HG02763 (cell line): ENCODE results near the gene LHFPL6.

Source experiments
- ATAC-seq: cut with Tn5 transposase; IDR thresholded peaks from one replicate; pipeline ENCODE4 v1.9.1; 2021; ENCODE audit warnings: mild to moderate bottlenecking, moderate library complexity; ENCODE audit not compliant: unreplicated experiment

The LHFPL6 gene

DNA sequence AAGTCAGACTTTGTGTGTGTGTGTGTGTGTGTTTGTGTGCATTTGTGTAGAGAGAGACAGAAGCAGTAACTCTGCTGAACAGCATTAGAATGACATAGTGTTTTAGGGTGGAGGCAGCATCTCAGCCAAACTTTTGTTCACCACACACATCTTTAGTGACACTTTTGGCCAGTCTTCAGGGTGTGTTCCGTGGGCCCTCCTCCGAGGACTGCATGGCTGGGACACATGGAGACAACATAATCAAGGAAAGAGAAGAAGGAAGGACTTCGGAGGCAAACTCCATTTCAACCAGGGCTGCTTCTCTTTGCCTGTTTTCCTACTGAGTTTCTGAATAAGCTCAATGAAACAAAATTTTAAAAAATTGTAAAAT lies 205.1 kb downstream of the LHFPL6 start:
- no peak for ATAC-seq

DNA sequence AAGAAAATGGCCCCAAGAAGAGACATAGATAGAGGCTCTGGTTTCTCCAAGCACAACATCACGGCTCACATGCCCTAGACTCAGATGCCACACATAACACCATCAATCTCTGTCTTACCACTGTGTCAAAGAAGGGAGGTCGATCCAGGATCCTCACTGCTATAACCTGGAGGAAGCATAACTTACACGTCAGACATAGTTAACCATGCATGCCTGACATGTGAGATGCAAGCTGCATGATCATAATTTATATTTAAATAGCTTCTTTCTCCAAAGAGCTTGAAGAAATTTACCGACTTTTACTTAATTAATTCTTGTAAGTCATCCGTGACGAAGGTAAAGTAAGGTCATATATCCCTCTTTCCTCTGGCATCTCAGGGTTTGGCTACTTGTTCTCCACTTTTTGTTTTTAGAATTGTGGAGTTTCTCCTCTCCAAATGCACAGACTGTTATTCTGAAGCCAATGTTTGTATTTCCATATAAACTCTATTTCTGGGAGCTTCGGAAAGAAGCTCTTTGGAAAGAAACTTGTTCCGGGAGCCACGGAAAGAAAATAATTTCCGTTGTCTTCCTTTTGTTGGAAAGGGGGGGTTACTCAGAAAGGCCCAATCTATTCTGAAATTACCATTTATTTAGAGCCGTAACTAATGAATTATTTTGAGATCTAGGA lies 205.6 kb downstream of the LHFPL6 start:
- no peak for ATAC-seq

DNA sequence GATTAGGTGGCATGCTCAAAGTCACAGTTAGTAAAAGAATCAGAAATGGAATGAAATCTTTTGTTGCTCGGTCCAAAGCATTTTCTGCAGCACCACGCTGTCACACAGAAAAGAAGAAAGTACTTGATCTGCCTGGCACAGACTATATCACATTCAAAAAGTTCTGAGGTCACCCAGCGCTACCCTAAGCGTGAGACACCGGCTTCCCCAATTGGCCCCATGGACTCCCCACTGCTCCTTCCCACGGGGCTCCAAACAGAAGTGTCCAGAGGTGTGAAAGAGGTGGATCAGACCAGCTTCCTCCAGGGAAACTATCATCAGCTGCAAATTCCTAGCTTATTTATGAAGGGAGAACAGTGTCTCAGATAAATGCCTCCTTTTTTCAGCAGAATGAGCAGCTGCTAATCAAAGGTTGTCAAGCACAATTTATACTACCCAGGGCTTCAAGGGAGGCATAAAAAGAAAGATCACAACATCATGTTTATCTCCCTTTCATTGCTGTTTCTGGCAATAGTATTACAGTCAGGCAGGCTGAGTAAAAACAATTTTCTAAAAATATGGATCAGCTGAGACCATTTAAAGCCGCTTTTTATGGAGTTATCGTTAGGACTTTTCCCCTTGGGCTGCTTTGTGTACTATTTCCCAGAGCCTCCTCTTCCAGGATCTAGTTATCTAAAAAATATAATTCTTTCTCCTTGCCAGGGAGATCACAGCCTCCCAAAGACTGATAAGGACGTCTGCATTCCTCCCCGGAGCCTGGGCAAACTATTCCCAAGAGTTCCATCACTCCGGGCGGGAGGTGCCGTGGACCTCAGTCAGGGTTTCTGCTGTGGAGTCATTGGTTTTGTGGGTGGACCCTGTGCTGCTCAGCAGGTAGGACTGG lies 208.0 kb downstream of the LHFPL6 start:
- ATAC-seq = no peak

DNA sequence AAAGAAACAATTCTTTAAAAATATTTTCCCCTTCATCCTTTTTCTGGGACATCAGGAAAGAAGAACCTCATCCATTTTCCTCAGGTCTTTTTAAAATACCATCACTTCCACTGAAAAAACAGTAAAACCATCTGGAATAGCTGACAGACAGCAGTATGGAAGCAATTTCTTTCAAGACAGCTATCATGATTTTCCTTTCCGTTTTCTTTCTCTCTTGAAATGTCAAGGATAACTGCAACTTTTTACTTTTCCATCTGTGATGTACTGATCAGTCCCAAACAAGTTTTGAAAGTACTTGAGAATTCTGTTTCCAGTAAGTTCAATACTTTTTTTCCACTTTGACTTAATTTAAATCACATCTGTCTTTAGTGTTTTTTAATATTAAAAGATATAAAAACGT lies 211.2 kb downstream of the LHFPL6 start:
- no peak for ATAC-seq

DNA sequence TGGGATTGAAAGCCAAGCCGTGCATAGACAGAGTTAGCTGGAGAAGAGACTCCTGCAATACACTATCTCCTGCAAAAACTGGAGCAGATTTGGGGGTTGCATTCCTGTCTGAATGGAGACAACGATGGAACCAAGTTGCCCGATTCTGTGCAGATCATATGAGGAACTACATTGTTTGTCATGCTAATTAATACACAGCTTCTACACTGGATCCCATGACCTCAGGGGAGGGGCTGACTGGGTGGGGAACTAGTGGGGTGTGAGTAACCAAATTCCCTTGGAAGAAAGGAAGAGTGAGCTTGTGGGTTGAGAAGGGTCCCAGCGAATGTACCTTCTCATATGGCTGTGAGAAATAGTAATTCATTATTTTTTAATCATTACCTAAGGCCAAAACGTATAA lies 214.0 kb downstream of the LHFPL6 start:
- no peak for ATAC-seq

DNA sequence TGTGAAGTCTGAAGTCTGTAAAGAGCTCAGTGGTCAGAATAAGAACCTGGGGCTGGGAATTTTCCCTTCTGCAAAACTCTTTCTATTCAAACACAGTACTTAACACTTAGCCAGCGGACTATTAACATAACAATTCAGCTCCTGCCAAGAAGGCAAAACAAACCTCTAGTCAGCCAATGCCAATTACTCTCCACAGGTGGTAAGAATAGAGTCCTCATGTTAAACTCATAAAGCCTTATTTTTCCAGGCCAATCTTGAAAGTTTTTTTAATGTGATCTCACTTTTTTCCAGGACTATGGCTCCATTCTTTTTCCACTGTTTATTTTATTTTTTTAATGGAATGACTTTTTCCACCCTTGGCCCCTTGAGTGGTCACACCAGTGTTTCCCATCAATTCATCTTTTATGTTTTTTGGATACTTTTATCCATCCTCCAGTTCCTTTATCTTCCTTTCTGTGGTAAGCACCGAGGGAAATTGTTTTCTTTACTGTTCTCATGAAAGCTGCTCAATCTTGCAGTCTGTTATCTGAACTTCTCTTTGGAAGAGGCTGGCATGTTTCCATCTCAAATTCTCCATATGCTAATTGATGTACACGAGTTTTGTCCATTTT lies 217.3 kb downstream of the LHFPL6 start:
- no peak for ATAC-seq

DNA sequence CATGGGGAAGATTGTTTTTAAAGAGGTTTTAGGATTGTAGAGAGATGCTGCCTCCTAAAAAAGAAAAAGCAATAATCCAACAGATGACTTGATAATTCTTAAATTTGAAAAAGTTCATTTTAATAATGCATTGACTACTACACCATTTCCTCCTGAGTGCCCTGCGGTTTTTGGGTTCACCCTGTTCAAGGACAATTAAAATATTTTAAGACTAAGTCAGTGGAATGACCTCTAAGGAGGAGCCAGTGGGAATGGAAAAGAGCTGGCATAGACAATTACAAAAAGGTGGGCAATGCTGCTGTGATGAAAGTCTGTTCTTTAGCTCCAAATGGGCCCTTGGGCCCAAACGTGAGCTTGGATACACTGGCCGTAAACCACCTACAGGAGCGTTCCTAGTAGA lies 217.8 kb downstream of the LHFPL6 start:
- ATAC-seq = no peak

DNA sequence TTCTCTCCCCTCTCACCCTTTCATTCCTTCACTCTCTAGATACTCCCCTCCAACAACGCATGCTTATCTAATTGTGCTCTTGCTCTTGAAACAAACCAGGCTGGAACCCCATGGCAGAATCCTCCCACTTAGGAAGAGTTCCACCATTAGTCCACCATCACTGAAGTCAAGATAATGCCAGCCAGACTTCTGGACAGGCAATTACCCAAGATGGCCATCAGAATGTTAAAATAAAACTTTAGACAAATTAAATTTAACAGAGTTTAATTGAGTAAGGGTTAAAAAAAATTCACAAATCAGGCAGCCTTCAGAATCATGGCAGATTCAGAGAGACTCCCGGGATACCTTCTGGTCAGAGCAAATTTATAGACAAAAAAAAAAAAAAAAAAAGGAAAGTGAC lies 221.5 kb downstream of the LHFPL6 start:
- no peak for ATAC-seq

DNA sequence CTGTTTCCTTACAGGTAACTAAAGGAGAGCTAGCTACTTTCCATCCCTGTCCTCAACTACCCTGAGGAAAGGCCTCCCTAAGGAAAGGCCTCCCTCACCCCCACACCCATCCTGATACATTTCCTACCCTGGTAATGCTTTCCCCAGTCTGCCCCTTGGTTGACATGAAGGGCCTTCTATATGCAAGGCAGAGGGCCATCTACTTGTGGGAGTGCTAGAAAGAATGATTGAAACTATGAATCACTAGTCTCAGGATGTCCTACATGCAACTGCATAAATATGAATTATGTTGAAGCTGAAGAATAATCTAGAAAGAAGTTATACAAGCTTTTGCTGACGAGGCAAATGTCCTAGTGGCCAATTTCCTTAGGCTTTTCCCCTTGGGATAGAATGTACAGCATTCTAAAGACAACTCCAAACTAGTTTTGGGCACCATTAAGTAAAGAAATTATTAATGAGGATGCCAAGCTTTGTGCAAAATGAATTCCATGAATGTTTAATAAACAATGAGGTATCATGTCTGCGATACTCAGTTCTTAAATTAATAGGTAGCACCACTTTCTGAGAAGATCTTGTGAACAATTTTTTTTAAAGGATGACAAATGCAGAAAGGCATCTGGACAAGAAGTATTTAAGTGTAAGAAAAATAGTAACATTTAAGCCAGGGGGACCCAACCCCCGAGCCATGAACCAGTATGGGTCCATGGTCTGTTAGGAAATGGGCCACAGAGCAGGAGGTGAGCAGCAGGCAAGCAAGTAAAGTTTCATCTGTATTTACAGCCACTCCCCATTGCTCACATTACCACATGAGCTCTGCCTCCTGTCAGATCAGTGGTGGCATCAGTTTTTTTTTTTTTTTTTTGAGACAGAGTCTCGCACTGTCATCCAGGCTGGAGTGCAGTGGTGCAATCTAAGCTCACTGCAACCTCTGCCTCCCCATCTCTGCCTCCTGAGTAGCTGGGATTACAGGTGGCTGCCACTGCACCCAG lies 223.0 kb downstream of the LHFPL6 start:
- no peak for ATAC-seq

DNA sequence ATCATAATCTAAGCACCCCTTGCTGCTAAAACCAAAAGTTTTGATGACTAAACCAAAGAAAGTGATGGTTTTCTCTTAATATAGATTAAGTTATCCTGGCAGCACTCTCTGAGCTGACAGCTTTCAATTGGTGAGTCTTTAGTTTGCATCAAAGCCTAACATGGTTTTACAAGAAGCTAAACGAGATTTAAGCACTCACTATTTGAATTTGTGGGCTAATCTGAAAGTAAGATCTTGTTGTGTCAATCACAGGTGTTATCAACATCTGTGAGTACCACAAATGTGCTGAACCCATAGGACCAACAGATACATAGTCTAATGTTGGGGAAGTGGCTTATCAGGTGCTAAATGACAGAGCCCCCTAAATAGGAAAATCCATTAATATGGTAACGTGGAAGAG lies 223.9 kb downstream of the LHFPL6 start:
- ATAC-seq = peak; percentile 94

DNA sequence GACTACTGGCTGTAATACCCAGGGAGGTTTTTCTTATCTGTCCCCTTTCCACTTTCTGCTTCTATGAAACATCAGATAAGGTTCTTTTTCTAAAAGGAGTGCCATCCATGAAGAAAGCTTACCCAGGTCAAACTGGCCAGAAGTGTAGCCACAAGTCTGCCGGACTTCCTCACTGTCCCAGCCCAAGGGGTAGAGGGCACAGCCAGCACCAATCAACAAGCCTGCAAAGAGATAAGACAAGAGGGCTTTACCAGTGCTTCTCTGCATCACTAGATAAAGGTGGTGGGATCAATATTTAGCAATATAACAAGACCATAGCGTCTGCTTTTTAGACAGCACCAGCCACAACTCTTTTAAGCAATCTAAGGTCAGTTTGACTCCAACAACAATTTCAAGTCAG lies 224.7 kb downstream of the LHFPL6 start:
- no peak for ATAC-seq

DNA sequence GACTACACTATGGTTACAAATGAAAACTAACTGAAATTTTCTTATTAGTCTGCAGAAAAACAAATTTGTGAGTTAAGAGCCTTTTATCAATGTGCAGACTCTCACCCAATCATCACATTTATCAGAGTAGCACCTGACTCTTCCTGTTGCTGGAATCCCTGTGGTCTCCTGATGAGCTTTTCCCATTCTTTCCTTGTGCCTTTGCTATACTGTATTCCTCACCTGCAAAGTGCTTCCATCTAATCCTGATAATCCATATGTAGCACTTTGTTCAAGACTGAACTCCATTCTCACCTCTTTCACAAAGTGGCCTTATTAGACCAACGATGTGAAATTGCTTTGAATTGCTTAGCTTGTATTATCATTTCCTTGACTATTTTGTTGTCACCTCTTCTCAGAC lies 225.3 kb downstream of the LHFPL6 start:
- no peak for ATAC-seq

DNA sequence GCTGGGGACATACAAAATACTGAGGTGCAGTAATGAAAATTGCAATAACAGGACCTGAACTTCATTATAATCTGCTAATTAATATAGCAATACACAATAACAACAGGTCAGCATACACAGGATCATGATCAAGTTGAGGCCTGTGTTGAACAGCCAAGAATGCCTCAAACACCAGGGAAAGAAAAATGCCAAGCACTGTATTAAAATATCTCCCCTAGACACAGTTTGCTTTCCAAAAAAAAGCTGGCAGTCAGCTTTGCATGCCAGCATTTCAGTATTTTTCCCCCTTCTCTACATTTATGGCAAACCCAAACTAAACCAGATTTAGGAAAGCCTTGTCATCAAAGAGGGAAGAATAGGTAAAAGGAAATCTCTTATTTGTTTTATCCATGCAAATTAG lies 226.9 kb downstream of the LHFPL6 start:
- ATAC-seq = no peak

DNA sequence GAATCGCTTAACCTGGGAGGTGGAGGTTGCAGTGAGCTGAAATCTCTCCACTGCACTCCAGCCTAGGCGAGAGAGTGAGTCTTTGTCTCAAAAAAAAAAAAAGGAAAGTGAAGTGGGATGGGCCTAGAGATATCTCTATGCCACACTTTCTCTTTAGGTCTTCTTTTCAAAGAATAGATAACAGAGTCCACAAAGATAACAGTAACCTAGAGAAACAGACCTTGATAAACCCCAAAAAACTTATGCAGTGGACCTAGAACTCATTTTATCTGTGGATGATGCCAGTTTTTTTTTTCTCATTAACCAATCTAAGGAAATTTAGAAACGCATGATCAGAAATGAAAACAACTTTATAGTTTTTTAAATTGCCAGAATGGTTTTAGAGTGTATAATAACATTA lies 227.4 kb downstream of the LHFPL6 start:
- no peak for ATAC-seq

DNA sequence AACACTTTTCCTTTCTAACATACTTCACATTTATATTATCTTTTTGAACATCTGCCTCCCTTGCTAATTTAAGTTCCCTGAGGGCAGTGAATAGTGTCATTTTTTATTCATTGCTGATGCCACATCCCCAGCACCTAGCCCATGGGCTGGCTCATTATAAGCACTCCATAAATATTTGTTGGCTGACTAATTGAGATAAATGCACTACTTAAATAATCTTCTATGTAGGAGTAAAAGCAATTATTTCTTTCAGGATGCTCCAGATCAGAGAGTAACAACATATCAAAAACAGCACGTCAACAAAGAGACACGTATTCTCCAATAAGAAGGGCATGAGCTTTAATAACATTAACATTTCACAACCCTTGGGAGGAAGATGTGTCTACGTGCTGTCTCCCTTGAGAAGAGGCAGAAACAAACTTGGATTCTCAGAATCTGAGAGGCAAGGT lies 228.2 kb downstream of the LHFPL6 start:
- no peak for ATAC-seq

DNA sequence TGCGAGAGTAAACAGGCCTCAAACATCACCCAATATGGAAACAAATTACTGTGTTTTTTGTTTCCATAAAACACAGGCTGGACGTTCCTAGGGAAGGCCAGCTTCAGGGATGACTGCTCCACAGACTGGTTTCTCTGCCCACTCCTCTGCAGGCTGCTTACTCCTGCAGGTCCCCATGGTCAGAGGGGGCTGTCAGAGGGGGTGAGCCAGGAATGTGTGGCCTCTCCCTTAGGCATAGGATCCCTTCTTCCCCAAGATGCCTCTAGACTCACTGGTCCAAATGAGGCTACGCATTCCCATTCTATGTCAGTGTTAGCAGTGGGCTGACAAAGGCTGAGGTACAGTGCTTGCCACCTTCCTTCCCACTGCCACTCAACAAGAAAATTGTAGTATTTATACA lies 229.8 kb downstream of the LHFPL6 start:
- ATAC-seq = no peak

DNA sequence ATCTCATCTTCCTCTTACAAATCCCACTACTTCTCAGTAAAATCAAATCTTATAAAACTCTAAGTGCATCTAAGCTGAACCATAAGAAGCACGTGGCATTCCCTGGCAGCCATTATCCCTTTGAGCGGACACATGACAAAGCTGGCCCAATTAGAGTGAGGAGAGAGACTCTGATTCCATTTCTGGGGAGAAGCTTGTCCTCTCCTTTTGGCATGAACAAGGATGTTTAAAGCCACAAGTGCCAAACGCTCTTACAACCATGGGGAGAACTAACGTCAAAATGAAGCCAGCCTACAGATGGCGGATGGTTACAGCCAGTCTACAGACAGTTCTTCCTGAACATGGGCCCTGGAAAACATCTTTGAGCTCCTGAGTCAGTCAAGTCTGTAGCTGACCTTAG lies 231.3 kb downstream of the LHFPL6 start:
- ATAC-seq = no peak

DNA sequence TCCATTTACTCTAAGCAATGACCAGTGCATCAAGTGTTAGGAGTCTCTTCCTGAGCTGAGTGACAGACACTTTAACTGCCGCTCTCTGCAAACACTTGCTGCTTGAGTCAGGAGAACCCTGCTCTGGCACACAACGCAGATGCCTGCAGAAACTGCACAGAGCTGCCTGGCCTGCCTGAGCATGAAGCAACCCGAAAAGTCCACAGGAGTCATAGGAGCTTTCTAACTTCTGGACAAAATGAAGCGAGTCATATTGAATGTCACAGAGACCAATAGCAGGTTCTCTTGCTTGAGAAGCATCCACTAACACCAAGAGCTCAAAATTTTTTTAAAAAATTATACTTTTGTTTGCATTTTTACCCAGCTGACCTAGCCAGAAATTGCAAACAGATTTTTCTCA lies 232.4 kb downstream of the LHFPL6 start:
- no peak for ATAC-seq

DNA sequence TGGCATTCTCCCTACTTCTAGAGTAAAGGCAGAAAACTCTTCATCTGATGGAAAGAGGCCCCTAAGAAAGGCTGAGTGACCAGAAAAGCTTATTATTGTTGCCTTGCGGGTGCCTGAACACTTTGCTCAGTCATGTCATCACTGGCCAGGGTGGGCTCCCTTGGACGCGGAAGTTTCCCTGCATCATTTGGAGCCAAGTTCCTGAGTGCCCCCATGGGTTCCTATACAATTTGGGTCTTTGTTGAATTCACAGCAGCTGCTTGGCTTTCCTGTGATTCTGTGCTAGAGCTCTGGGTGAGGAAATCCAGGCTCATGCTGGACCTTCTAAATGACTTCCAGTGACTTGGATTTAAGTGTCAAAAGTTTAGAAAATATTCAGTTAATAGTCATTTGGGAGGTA lies 232.9 kb downstream of the LHFPL6 start:
- no peak for ATAC-seq

DNA sequence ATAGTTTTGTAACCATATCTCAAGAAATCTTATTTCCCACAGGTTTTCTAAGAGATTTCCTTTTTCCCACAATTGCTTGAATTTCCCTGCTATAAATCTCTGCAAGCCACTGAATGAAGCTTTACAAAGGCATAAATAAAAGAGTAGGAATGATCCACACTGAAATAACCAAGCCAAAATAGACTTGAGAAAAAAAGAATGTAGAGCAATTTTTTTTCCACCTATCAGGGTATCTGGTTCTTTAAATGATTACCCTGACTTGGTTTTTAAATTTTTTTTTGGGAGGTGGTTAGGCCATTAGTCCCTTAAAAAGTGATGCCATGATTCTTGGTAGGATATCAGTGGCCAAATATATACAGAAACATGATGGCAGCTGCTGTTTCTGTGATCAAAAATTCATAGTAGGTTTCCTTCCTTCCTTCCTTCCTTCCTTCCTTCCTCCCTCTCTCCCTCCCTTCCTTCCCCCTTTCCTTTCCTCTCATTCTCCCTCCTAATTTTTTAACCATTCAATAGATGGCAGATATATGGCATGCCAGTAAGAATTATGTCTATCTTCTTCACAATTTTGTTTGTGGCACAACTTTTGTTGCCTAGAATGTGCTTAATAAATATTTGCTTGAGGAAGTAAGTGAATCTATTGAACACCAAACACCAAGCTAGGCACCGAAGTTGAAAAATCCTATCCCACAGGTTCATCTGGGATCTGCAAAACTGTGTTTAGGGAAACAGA lies 233.7 kb downstream of the LHFPL6 start:
- no peak for ATAC-seq
